ENCODE measurements around the gene MPP7.

DNA sequence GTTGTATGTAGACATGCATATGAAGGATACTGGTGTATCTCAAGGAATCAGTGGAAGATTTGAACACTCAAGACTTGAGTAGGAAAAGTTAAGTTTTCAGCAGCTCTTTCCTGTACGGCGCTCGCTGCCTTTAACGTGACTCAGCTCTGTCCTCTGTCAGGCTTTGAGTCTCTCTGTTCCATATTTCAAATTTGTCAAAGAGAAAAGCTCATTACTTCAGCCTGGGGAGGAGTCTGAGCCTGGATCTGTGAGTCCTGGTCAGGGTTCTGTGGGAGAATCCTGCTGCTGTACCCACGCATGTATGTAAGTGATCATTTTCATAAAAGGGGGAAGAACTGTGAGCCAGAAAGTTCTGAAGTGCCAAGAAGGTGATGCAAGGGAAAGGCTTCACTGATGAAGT, 13.8 kb upstream of the MPP7 start:
- TF ChIP-seq, protein P1, sequence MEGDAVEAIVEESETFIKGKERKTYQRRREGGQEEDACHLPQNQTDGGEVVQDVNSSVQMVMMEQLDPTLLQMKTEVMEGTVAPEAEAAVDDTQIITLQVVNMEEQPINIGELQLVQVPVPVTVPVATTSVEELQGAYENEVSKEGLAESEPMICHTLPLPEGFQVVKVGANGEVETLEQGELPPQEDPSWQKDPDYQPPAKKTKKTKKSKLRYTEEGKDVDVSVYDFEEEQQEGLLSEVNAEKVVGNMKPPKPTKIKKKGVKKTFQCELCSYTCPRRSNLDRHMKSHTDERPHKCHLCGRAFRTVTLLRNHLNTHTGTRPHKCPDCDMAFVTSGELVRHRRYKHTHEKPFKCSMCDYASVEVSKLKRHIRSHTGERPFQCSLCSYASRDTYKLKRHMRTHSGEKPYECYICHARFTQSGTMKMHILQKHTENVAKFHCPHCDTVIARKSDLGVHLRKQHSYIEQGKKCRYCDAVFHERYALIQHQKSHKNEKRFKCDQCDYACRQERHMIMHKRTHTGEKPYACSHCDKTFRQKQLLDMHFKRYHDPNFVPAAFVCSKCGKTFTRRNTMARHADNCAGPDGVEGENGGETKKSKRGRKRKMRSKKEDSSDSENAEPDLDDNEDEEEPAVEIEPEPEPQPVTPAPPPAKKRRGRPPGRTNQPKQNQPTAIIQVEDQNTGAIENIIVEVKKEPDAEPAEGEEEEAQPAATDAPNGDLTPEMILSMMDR (IDR thresholded peaks at IDR 0.05): no peak
- no peak for TF ChIP-seq POLR2A (IDR thresholded peaks at IDR 0.05)
- TF ChIP-seq POLR2AphosphoS5 (IDR thresholded peaks at IDR 0.05): no peak

Measured in transverse colon (tissue), 4 donors.